ENCODE measurements around the gene TSPAN17.

Gene TSPAN17

DNA sequence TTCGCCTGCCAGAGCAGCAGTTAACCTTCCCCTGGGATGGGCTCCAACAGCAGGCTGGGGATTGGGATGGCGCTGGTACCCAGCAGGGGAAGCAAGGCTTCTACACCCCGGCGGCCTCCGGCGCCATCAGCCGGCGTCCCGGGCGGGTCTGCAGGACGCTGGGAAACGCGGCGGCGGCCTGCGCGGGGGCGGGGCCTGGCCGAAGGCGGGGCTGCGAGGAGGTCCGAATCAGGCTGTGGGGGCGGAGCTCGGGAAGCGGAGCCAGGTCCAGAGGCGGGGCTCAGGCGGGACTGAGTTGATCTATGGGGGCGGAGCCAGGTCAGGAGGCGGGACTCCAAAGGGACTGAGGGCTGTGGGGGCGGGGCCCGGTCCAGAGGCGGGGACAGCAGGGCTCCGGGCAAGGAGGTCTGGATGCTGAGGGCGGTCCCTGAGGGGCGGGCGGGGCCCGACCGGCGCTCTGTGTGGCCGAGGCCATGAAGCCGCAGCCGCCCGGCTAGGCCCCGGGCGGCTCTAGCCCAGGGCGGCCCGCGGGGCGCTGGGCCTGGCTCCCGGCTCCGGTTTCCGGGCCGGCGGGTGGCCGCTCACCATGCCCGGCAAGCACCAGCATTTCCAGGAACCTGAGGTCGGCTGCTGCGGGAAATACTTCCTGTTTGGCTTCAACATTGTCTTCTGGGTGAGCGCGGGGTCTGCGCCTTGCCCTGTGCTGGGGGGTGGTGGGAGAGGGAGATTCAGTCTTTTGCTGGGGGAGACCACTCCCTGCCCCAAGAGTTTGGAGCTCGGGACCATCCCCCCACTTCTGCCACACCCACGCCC, at the start of gene TSPAN17:
TSPAN17 (plus strand) TSS at position 455 of the 813 bp plus-strand sequence; CDS start at position 587, 132 bp downstream.
- TF ChIP-seq YY1 (IDR thresholded peaks at IDR 0.05; ENCODE audit: low read depth) (peak; percentile 86), ZBTB7A (IDR thresholded peaks at IDR 0.05; ENCODE audit: low read depth) (peak; percentile 76; the same call in 1 of the 2 replicates), MAX (IDR thresholded peaks at IDR 0.05) (peak; percentile 52), CEBPB (IDR thresholded peaks at IDR 0.05) (no peak), RAD21 (IDR thresholded peaks at IDR 0.05; ENCODE audit: low read depth) (peak; percentile 28; the same call in 1 of the 2 replicates), EGR1 (IDR thresholded peaks at IDR 0.05) (peak; percentile 64; the same call in 1 of the 2 replicates), NFIC (IDR thresholded peaks at IDR 0.05) (no peak), TAF1 (IDR thresholded peaks at IDR 0.05; ENCODE audit: low read depth) (peak; percentile 84)

- TF ChIP-seq USF1 (IDR thresholded peaks at IDR 0.05) (no peak), FOXM1 (IDR thresholded peaks at IDR 0.05; ENCODE audit: borderline replicate concordance, low read depth) (no peak), ZBTB7A (IDR thresholded peaks at IDR 0.05; ENCODE audit: low read depth) (no peak), CEBPB (IDR thresholded peaks at IDR 0.05) (no peak), TCF12 (IDR thresholded peaks at IDR 0.05; ENCODE audit: low read depth) (no peak), EGR1 (IDR thresholded peaks at IDR 0.05) (no peak), RAD21 (IDR thresholded peaks at IDR 0.05; ENCODE audit: low read depth) (no peak), REST (IDR thresholded peaks at IDR 0.05; ENCODE audit: low read depth) (no peak), YY1 (IDR thresholded peaks at IDR 0.05; ENCODE audit: low read depth) (no peak), TEAD4 (IDR thresholded peaks at IDR 0.05) (no peak), MAX (IDR thresholded peaks at IDR 0.05) (no peak), EP300 (IDR thresholded peaks at IDR 0.05; ENCODE audit: borderline replicate concordance) (no peak), TAF1 (IDR thresholded peaks at IDR 0.05; ENCODE audit: low read depth) (no peak), NFIC (IDR thresholded peaks at IDR 0.05) (no peak), CREB1 (IDR thresholded peaks at IDR 0.05; ENCODE audit: low read depth) (no peak)
These were observed 45.3 kb upstream of the TSPAN17 start for GRCh38 chr5:176601901-176602482.

- TF ChIP-seq REST (IDR thresholded peaks at IDR 0.05; ENCODE audit: low read depth), result no peak
- TF ChIP-seq YY1 (IDR thresholded peaks at IDR 0.05; ENCODE audit: low read depth), result no peak
- TF ChIP-seq TEAD4 (IDR thresholded peaks at IDR 0.05), result no peak
- TF ChIP-seq USF1 (IDR thresholded peaks at IDR 0.05), result no peak
- no peak for TF ChIP-seq EP300 (IDR thresholded peaks at IDR 0.05; ENCODE audit: borderline replicate concordance)
- no peak for TF ChIP-seq TAF1 (IDR thresholded peaks at IDR 0.05; ENCODE audit: low read depth)
- no peak for TF ChIP-seq NFIC (IDR thresholded peaks at IDR 0.05)
- no peak for TF ChIP-seq ZBTB7A (IDR thresholded peaks at IDR 0.05; ENCODE audit: low read depth)
These were observed 44.2 kb upstream of the TSPAN17 start for GRCh38 chr5:176603091-176603490.

DNA sequence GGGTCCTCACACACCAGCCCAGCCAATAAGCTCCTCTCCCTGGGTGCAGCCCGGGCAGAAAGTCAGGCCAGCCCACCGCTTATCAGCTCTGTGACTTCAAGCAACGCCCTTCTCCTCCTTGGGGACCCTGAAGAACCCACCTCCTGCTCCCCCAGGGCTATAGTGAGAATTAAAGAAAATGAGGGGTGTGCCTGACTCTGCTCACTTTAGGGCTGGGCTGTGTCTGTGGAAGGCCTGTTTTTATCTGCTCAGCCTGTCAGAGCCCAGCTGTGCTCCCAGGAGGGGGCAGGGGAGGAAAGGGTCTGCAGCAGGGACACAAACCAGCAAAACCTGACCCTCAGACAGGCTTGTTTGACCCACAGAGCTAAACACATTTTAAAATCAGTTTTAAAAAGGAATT, 41.3 kb upstream of the TSPAN17 start:
- TF ChIP-seq FOXM1 (IDR thresholded peaks at IDR 0.05; ENCODE audit: borderline replicate concordance, low read depth) (no peak), NFIC (IDR thresholded peaks at IDR 0.05) (no peak)

- no peak for TF ChIP-seq FOXM1 (IDR thresholded peaks at IDR 0.05; ENCODE audit: borderline replicate concordance, low read depth)
- TF ChIP-seq EGR1 (IDR thresholded peaks at IDR 0.05), result no peak
- no peak for TF ChIP-seq ZBTB7A (IDR thresholded peaks at IDR 0.05; ENCODE audit: low read depth)
- TF ChIP-seq REST (IDR thresholded peaks at IDR 0.05; ENCODE audit: low read depth), result no peak
- no peak for TF ChIP-seq CEBPB (IDR thresholded peaks at IDR 0.05)
- no peak for TF ChIP-seq MAX (IDR thresholded peaks at IDR 0.05)
- no peak for TF ChIP-seq USF1 (IDR thresholded peaks at IDR 0.05)
These were observed 40.4 kb upstream of the TSPAN17 start for GRCh38 chr5:176606875-176607274.

Data from Ishikawa (cell line).